ENCODE data around the gene ZFPM1. TPM values are rescaled to one million over a fixed set of nuclear protein-coding genes. Genes with fewer than 3 reads are reported as not detected.

ZFPM1 gene
- total RNA-seq, 4 donors from 2014 or later = 1.9 to 5.3 (median 3.4) TPM

DNA sequence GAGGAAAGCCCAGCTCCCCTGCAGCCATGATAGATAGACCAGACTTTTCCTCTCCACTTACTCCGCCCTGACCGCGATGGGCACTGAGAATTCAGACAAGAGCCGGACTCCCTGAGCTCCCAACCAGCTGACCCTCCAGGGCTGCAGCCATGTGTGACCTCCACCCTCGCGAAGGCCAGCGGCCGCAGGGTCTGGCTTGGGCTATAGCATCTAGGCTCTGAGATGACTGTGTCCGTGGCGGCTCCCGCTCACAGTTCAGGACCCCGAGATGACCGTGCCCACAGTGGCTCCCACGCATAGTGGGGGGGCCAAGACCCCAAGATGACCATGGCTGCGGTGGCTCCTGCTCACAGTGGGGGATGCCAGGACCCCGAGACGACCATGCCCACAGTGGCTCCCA is 18.0 kb downstream of the ZFPM1 start:
- WGBS, 2 donors = 92 to 97% methylated on average over 6 to 9 of the region's 17 CpGs
- H3K4me3 ChIP-seq (replicated peaks in 1 of 3) = no peak overlapping the region
- DNase-seq = no peak
- H3K9me3 ChIP-seq = no peaks in the 10 kb centered on the region
- no peaks in the 10 kb centered on the region for H3K27me3 ChIP-seq
- H3K36me3 ChIP-seq = no peaks in the 10 kb centered on the region
- no peaks in the 10 kb centered on the region for H3K4me1 ChIP-seq
- H3K27ac ChIP-seq = no peak overlapping the region
- intact Hi-C loops (cut with DNase I) = no loop called here
- TF ChIP-seq, protein P1, sequence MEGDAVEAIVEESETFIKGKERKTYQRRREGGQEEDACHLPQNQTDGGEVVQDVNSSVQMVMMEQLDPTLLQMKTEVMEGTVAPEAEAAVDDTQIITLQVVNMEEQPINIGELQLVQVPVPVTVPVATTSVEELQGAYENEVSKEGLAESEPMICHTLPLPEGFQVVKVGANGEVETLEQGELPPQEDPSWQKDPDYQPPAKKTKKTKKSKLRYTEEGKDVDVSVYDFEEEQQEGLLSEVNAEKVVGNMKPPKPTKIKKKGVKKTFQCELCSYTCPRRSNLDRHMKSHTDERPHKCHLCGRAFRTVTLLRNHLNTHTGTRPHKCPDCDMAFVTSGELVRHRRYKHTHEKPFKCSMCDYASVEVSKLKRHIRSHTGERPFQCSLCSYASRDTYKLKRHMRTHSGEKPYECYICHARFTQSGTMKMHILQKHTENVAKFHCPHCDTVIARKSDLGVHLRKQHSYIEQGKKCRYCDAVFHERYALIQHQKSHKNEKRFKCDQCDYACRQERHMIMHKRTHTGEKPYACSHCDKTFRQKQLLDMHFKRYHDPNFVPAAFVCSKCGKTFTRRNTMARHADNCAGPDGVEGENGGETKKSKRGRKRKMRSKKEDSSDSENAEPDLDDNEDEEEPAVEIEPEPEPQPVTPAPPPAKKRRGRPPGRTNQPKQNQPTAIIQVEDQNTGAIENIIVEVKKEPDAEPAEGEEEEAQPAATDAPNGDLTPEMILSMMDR (IDR thresholded peaks at IDR 0.05) = no peak
- no peak for TF ChIP-seq POLR2A (IDR thresholded peaks at IDR 0.05)

DNA sequence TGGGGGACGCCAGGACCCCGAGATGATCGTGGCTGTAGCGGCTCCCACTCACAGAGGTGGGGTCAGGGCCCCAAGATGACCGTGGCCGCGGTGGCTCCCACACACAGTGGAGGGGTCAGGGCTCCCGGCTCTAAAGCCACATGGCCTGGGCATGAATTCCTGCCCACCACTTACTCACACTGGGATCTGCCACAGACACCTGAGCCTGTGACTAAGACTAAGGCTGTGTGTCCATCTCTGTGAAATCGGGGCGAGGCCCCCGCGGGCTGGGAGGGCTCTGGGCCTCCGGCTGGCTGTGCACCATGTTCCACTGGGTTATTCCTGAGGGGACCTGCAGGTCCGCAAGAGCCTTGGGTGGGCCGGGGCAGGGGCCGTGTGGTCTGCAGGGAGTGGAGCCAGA is 18.5 kb downstream of the ZFPM1 start:
- no peak for TF ChIP-seq POLR2A (IDR thresholded peaks at IDR 0.05)
- Histone ChIP-seq H3K9me3 (no peaks in the 10 kb centered on the region), H3K27me3 (no peaks in the 10 kb centered on the region), H3K4me3 (replicated peaks in 1 of 3) (no peak overlapping the region), H3K4me1 (no peaks in the 10 kb centered on the region), H3K27ac (no peak overlapping the region), H3K36me3 (no peaks in the 10 kb centered on the region)
- DNase-seq = no peak
- 87 to 100% methylated on average over 1 to 6 of the region's 16 CpGs for WGBS, 2 donors
- intact Hi-C loops (cut with DNase I) = no loop called here

GRCh38 chr16:88472069-88472468 is 19.0 kb downstream of the ZFPM1 start:
- H3K4me1 ChIP-seq = no peaks in the 10 kb centered on the region
- no peaks in the 10 kb centered on the region for H3K27me3 ChIP-seq
- 81 to 84% methylated on average over 9 to 12 of the region's 12 CpGs for WGBS, 2 donors
- intact Hi-C loops (cut with DNase I) = no loop called here
- no peak for DNase-seq
- no peaks in the 10 kb centered on the region for H3K9me3 ChIP-seq
- no peak overlapping the region for H3K4me3 ChIP-seq (replicated peaks in 1 of 3)
- H3K36me3 ChIP-seq = no peaks in the 10 kb centered on the region
- no peak overlapping the region for H3K27ac ChIP-seq
- TF ChIP-seq, protein P1 (IDR thresholded peaks at IDR 0.05) = no peak
- no peak for TF ChIP-seq POLR2A (IDR thresholded peaks at IDR 0.05)

GRCh38 chr16:88472637-88473205 is 19.6 kb downstream of the ZFPM1 start:
- TF ChIP-seq, protein P1 (IDR thresholded peaks at IDR 0.05) = no peak
- no peak for TF ChIP-seq POLR2A (IDR thresholded peaks at IDR 0.05)
- WGBS, 2 donors = 75 to 80% methylated on average over 8 to 10 of the region's 22 CpGs
- Histone ChIP-seq H3K27ac (peak overlapping the region in 1 of 3 donors; percentile 44), H3K4me3 (replicated peaks in 1 of 3) (no peak overlapping the region), H3K9me3 (no peaks in the 10 kb centered on the region), H3K27me3 (no peaks in the 10 kb centered on the region), H3K4me1 (no peaks in the 10 kb centered on the region), H3K36me3 (no peaks in the 10 kb centered on the region)
- DNase-seq = no peak
- intact Hi-C loops (cut with DNase I) = no loop called here

- intact Hi-C loops (cut with DNase I) = no loop called here
- Histone ChIP-seq H3K4me3 (replicated peaks in 1 of 3) (no peak overlapping the region), H3K27me3 (no peaks in the 10 kb centered on the region), H3K36me3 (no peaks in the 10 kb centered on the region), H3K27ac (peak overlapping the region in 1 of 3 donors; percentile 44), H3K4me1 (no peaks in the 10 kb centered on the region), H3K9me3 (no peaks in the 10 kb centered on the region)
- peak; percentile 4 to 28 for DNase-seq
- 82 to 83% methylated on average over 40 to 42 of the region's 43 CpGs for whole genome bisulfite sequencing, 2 donors
- TF ChIP-seq, protein P1 (IDR thresholded peaks at IDR 0.05) = no peak
- no peak for TF ChIP-seq POLR2A (IDR thresholded peaks at IDR 0.05)
Observed at GRCh38 chr16:88473666-88474534, 20.8 kb downstream of the ZFPM1 start.

All from thyroid gland (tissue), 4 donors.